Cardiac fibroblast (primary cell): Measurements from ENCODE around the gene WIPF2.
"Not testable (repeated sequence)": the region's sequence is repeated elsewhere in the genome, so short reads cannot be mapped to it uniquely, and the experiment has no call there.

Experiments
- DNase-seq, 2 donors: peaks; one replicate each; pipeline versions ENCODE4 v3.0.0 to v3.0.0-alpha.2; 2010; ENCODE audit warnings: low read depth in 2 of 2
- H3K4me3 ChIP-seq, 2 donors: replicated peaks in 1 of 2; 1 replicate in 1 of 2; 2 replicates in 1 of 2; pipeline ENCODE4 v1.5.1; 2011; ENCODE audit warnings: low read depth in 2 of 2, low read length in 2 of 2, mild to moderate bottlenecking in 2 of 2, moderate library complexity in 1 of 2
- TF ChIP-seq, protein P1 (sequence below): IDR thresholded peaks from one replicate; pipeline ENCODE4 v1.5.1; 2011; ENCODE audit warnings: low read depth, mild to moderate bottlenecking, low read length, inconsistent platforms

WIPF2 gene

DNA sequence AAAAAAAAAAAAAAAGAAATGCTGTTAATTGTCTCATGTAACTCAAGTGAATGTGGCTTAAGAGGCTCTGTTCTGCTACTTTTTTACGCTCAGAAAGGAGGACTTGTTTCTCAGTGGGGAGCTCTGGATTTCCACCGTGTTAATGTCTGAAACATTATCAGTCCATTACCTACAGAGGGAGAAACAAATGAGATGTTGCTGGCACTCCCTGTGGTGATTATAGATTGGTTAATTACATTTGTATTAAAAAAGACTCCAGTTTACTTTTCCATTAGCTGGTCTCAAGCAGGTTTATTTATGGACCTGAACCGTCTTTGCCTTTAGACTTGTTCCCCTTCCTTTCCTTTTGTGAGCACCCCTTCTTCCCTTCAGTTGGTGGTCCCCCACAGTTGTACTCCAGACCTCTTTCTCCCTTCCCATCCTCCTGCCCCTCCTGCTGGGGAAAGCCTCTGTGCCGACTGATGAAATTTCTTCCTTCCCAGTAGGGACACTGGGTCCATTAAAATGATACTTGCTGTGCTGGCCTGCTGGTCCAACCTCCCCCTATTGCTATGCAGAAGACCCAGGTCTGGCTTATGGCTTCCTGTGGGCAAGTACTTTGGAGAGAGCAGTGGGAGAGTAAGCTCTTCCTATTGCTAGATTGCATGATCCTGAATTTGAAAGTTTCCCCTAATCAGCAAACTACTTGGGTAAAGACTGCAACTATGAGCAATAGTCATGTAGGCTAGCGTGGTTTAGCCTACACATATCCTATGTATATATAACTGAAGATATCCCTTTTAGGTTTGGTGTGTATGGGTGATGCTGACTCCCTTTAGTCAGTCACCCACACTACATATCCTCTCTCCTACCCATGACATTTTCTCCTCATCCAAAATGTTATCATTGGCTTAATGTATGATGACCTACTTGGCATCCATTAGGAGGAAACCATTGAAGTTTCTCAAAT is 76.7 kb downstream of the WIPF2 start:
- TF ChIP-seq, protein P1, sequence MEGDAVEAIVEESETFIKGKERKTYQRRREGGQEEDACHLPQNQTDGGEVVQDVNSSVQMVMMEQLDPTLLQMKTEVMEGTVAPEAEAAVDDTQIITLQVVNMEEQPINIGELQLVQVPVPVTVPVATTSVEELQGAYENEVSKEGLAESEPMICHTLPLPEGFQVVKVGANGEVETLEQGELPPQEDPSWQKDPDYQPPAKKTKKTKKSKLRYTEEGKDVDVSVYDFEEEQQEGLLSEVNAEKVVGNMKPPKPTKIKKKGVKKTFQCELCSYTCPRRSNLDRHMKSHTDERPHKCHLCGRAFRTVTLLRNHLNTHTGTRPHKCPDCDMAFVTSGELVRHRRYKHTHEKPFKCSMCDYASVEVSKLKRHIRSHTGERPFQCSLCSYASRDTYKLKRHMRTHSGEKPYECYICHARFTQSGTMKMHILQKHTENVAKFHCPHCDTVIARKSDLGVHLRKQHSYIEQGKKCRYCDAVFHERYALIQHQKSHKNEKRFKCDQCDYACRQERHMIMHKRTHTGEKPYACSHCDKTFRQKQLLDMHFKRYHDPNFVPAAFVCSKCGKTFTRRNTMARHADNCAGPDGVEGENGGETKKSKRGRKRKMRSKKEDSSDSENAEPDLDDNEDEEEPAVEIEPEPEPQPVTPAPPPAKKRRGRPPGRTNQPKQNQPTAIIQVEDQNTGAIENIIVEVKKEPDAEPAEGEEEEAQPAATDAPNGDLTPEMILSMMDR: no peak
- no peak for DNase-seq
- H3K4me3 ChIP-seq: no peak overlapping the region

- DNase-seq: no peak
- H3K4me3 ChIP-seq: no peak overlapping the region
- TF ChIP-seq, protein P1: no peak
Observed at GRCh38 chr17:40297511-40297910, 78.4 kb downstream of the WIPF2 start.

DNA sequence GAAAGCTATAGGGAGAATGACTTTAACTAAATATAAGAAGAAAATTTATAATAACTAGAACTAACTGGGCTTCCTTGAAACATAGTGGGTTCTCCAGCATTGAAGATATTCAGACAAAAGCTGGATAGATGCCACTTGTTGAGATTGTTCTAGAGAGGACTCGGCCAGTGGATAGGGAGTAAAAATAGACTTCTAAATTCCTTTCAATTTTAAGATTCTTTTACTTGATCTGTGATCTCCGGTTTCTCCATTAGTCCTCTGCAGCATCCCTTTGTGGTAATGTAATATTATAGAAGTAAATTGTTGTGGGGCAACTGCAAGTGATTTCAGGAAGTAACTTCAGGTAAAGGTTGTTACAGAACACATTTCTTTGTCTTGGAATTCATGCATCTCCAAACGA is 79.6 kb downstream of the WIPF2 start:
- no peak overlapping the region for H3K4me3 ChIP-seq
- TF ChIP-seq, protein P1: no peak
- peak in 1 of 2 donors; percentile 77 for DNase-seq

GRCh38 chr17:40299159-40299757 is 80.2 kb downstream of the WIPF2 start:
- peak in 1 of 2 donors; percentile 49 for DNase-seq
- not testable (repeated sequence) for H3K4me3 ChIP-seq

- TF ChIP-seq, protein P1: no peak
- H3K4me3 ChIP-seq: no peak overlapping the region
- no peak for DNase-seq
Observed at GRCh38 chr17:40301315-40301714, 82.2 kb downstream of the WIPF2 start.

GRCh38 chr17:40303009-40303657 is 84.0 kb downstream of the WIPF2 start:
- no peak overlapping the region for H3K4me3 ChIP-seq
- TF ChIP-seq, protein P1: peak; percentile 65
- peak; percentile 82 to 84 for DNase-seq
